M059J (cell line): ENCODE data around the gene CLIP1. TPM values are rescaled to one million over a fixed set of nuclear protein-coding genes. Genes with fewer than 3 reads are reported as not detected.
"Not testable (repeated sequence)": the region's sequence is repeated elsewhere in the genome, so short reads cannot be mapped to it uniquely, and the experiment has no call there.

ENCODE experiments used
- DNase-seq: peaks from one replicate; pipeline ENCODE4 v3.0.0-alpha.2; 2012; ENCODE audit warnings: low read depth
- total RNA-seq: library from RNA; depleted of rRNA; stranded (reverse); fragments of >200 nt; shearing (Covaris generic); gene quantifications from 2 replicates; pipeline ENCODE4 v1.2.3, GENCODE V29; 2014

The CLIP1 gene
- total RNA-seq, 1 experiment from 2014 or later: 33.3 TPM

- DNase-seq: not testable (repeated sequence)
These were observed 24.5 kb downstream of the CLIP1 start for GRCh38 chr12:122397981-122398380.

DNA sequence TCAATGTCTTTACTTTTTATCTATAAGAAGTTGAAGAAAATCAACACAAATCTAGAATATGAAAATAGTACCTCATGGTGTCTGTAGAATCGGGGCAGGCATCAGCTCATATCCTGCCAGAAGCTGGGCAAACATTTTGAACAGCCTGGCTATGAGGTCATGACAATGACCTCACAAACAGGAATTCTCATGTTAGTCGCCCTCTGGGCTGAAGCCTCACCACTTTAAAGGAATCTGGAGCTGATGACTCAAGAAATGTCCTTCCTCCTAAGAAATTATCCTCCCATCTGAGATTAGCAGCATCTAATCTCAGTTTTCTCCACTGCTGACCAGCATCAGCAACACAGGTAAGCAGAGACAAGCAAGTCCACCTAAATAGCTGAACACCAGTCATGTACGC, 27.1 kb downstream of the CLIP1 start:
- DNase-seq: peak; percentile 81

DNA sequence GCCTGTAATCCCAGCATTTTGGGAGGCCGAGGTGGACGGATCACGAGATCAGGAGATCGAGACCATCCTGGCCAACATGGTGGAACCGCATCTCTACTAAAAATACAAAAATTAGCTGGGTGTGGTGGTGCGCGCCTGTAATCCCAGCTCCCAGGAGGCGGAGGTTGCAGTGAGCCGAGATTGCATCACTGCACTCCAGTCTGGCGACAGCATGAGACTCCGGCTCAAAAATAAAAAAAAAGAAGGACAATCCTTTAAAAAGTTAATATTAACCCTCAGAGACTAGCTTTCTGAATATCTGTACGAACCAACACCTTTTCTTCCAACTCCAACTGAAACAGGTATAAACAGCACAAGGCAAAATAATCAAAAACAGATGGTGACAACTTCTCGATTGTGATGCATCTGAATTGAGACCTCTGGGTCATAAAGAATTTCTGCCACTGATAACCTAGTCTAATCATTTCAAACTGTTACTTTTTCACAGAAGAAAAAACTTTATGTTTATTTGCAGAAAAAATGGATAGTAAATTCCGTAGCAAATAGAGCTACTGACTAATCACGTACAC, 27.8 kb downstream of the CLIP1 start:
- DNase-seq: no peak

- DNase-seq: no peak
These were observed 28.7 kb downstream of the CLIP1 start for GRCh38 chr12:122393817-122394216.

- no peak for DNase-seq
These were observed 30.1 kb downstream of the CLIP1 start for GRCh38 chr12:122392411-122392810.

- DNase-seq: no peak
These were observed 32.8 kb downstream of the CLIP1 start for GRCh38 chr12:122389677-122390076.

GRCh38 chr12:122387887-122388286, 34.6 kb downstream of the CLIP1 start:
- DNase-seq: no peak

- DNase-seq: no peak
These were observed 37.1 kb downstream of the CLIP1 start for GRCh38 chr12:122385171-122386016.

DNA sequence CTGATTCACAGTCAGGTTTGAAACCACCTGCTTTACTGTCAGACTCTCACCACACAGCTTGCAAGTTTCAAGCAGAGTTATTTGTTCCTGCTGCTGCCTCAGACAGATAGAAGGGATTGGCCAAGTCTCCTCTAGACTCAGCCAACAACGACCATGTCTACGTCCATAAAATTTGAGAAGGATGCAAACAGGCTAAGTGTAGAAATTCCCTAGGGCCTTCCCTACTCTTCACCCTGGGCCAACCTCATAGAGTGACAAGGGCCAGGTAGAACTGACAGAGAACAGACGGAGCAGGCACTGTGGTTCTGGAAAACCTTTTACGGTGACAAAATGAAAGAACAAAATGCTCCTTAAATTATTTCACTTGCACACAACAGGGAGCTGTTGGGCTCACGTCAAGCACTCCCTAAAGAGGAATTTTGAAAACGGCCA, 39.5 kb downstream of the CLIP1 start:
- DNase-seq: no peak

GRCh38 chr12:122381021-122381420, 41.4 kb downstream of the CLIP1 start:
- no peak for DNase-seq

- not testable (repeated sequence) for DNase-seq
These were observed 45.7 kb downstream of the CLIP1 start for GRCh38 chr12:122376751-122377150.

- DNase-seq: no peak
These were observed 47.8 kb downstream of the CLIP1 start for GRCh38 chr12:122374707-122375106.

DNA sequence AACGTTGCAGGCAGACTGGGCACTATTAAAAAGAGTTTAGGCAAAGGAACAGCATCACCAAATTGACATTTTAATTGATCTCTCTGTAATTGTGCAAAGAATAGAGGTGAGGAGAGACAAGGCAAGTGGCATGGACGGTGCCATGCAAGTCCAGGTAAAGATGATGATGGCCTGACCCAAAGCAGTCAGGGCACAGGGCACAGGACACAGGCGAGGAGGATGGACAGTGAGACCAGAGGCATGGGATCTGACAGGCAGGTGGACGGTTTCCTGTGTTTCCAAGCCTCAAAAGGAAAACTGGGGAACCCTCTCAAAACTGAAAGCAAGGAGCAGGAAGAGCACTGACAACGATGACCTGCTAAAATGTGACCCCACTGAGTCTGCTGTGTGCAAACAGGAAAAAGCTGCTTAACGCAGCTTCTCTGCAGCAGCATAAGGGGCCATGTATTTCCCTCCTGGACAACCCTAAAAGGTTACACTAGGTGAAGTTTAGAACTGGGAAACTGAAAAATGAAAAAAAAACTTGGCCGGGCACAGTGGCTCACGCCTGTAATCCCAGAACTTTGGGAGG, 50.9 kb downstream of the CLIP1 start:
- DNase-seq: no peak

GRCh38 chr12:122368361-122369073, 54.0 kb downstream of the CLIP1 start:
- peak; percentile 88 for DNase-seq

- DNase-seq: not testable (repeated sequence)
These were observed 54.8 kb downstream of the CLIP1 start for GRCh38 chr12:122367632-122368031.

DNA sequence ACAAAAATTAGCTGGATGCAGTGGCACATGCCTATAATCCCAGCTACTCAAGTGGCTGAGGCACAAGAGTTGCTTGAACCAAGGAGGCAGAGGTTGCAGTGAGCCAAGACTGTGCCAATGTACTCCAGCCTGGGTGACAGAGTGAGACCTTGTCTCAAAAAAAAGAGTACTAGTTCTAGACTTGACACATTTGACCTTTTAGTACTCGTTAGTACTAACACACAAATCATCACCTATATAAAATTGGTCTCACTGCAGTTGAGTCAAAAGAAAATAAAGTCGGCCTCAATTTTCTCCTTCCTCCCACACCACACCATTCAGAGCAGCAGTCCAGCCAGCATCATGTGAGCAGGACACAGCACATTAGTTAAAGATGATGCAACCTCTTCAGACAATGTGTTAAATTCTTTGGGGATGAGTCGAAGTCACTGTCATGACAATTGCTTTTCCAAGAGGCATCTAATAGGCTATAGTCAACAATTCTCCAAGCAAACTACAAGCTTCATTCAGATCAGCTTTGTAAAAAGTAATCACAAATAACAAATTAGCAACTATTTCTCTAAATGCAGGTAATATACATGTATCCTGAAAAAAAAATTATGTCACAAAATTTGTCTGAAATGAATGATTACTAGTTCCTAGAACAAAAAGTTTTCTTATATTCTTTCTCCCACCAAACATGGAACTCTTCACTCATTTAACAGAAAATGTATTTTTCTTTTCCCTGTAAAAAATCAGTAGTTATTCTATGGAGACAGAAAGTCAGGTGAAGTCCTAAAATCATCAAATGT, 55.6 kb downstream of the CLIP1 start:
- DNase-seq: peak; percentile 87

DNA sequence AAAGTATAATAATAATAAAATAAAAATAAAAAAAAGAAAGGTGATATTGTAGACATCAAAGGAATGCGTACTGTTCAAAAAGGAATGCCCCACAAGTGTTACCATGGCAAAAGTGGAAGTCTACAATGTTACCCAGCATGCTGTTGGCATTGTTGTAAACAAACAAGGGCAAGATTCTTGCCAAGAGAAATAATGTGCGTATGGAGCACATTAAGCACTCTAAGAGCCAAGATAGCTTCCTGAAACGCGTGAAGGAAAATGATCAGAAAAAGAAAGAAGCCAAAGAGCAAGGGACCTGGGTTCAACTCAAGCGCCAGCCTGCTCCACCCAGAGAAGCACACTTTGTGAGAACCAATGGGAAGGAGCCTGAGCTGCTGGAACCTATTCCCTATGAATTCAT, 57.2 kb downstream of the CLIP1 start:
- peak; percentile 15 for DNase-seq

GRCh38 chr12:122363782-122364181, 58.7 kb downstream of the CLIP1 start:
- no peak for DNase-seq

GRCh38 chr12:122362755-122363154, 59.7 kb downstream of the CLIP1 start:
- DNase-seq: no peak

GRCh38 chr12:122358403-122358802, 64.1 kb downstream of the CLIP1 start:
- not testable (repeated sequence) for DNase-seq

DNA sequence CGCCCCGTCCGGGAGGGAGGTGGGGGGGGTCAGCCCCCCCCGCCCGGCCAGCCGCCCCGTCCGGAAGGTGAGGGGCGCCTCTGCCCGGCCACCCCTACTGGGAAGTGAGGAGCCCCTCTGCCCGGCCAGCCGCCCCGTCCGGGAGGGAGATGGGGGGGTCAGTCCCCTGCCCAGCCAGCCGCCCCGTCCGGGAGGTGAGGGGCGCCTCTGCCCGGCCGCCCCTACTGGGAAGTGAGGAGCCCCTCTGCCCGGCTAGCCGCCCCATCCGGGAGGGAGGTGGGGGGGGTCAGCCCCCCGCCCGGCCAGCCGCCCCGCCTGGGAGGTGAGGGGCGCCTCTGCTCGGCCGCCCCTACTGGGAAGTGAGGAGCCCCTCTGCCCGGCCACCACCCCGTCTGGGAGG, 64.9 kb downstream of the CLIP1 start:
- DNase-seq: not testable (repeated sequence)
